Parathyroid adenoma (tissue), 2 donors: Measurements from ENCODE around the gene ZNF865.

ENCODE experiments used
- H2AFZ ChIP-seq: fragments of 300-600 bp; sonication (generic); one replicate; pipeline ENCODE4 v1.7.0; 2017; ENCODE audit warnings: antibody characterized with exemption, mild to moderate bottlenecking
- H3K27ac ChIP-seq: fragments of 300-600 bp; sonication (generic); one replicate; pipeline ENCODE4 v1.7.0; 2017
- H3K27me3 ChIP-seq: fragments of 300-600 bp; sonication (generic); one replicate; pipeline ENCODE4 v1.7.0; 2017; ENCODE audit warnings: low read length; ENCODE audit not compliant: control insufficient read depth, insufficient read depth
- H3K36me3 ChIP-seq: fragments of 300-600 bp; sonication (generic); one replicate; pipeline ENCODE4 v1.7.0; 2017; ENCODE audit warnings: low read length; ENCODE audit not compliant: control insufficient read depth, insufficient read depth
- H3K4me1 ChIP-seq: fragments of 300-600 bp; sonication (generic); one replicate; pipeline ENCODE4 v1.7.0; 2017; ENCODE audit warnings: control low read depth
- H3K4me2 ChIP-seq: fragments of 300-600 bp; sonication (generic); one replicate; pipeline ENCODE4 v1.7.0; 2017; ENCODE audit warnings: low read length
- H3K4me3 ChIP-seq: fragments of 300-600 bp; sonication (generic); one replicate; pipeline ENCODE4 v1.7.0; 2017; ENCODE audit warnings: low read depth, low read length
- H3K79me2 ChIP-seq: fragments of 300-600 bp; sonication (generic); one replicate; pipeline ENCODE4 v1.7.0; 2017; ENCODE audit warnings: control low read depth
- H3K9ac ChIP-seq: fragments of 300-600 bp; sonication (generic); one replicate; pipeline ENCODE4 v1.7.0; 2017; ENCODE audit warnings: mild to moderate bottlenecking
- H3K9me3 ChIP-seq: fragments of 300-600 bp; sonication (generic); one replicate; pipeline ENCODE4 v1.7.0; 2017; ENCODE audit warnings: low read length; ENCODE audit not compliant: control insufficient read depth
- TF ChIP-seq, protein P1 (sequence below): fragments of 300-600 bp; sonication (generic); IDR thresholded peaks from one replicate; pipeline ENCODE4 v1.7.0; 2017; ENCODE audit warnings: antibody characterized with exemption, mild to moderate bottlenecking
- donor health status: primary hyperparathyroidism.

The ZNF865 gene

GRCh38 chr19:55666343-55667005 is 61.0 kb downstream of the ZNF865 start:
- no peak overlapping the region for H3K27ac ChIP-seq
- peaks cover 5% of the 10 kb centered on the region for H3K4me1 ChIP-seq
- H3K9ac ChIP-seq, result no peak overlapping the region
- TF ChIP-seq, protein P1, sequence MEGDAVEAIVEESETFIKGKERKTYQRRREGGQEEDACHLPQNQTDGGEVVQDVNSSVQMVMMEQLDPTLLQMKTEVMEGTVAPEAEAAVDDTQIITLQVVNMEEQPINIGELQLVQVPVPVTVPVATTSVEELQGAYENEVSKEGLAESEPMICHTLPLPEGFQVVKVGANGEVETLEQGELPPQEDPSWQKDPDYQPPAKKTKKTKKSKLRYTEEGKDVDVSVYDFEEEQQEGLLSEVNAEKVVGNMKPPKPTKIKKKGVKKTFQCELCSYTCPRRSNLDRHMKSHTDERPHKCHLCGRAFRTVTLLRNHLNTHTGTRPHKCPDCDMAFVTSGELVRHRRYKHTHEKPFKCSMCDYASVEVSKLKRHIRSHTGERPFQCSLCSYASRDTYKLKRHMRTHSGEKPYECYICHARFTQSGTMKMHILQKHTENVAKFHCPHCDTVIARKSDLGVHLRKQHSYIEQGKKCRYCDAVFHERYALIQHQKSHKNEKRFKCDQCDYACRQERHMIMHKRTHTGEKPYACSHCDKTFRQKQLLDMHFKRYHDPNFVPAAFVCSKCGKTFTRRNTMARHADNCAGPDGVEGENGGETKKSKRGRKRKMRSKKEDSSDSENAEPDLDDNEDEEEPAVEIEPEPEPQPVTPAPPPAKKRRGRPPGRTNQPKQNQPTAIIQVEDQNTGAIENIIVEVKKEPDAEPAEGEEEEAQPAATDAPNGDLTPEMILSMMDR, result no peak
- H3K9me3 ChIP-seq, result no peaks in the 10 kb centered on the region
- no peak overlapping the region for H2AFZ ChIP-seq
- no peak overlapping the region for H3K4me2 ChIP-seq
- no peak overlapping the region for H3K4me3 ChIP-seq
- H3K27me3 ChIP-seq, result no peaks in the 10 kb centered on the region
- no peaks in the 10 kb centered on the region for H3K36me3 ChIP-seq
- H3K79me2 ChIP-seq, result peaks cover 80% of the 10 kb centered on the region
